ENCODE data around the gene C14orf180. TPM values are rescaled to one million over a fixed set of nuclear protein-coding genes. Genes with fewer than 3 reads are reported as not detected.

C14orf180 gene
- total RNA-seq, 3 donors from 2014 or later (not counting 1 experiment from before 2014, with no cell fraction given), result not detected

DNA sequence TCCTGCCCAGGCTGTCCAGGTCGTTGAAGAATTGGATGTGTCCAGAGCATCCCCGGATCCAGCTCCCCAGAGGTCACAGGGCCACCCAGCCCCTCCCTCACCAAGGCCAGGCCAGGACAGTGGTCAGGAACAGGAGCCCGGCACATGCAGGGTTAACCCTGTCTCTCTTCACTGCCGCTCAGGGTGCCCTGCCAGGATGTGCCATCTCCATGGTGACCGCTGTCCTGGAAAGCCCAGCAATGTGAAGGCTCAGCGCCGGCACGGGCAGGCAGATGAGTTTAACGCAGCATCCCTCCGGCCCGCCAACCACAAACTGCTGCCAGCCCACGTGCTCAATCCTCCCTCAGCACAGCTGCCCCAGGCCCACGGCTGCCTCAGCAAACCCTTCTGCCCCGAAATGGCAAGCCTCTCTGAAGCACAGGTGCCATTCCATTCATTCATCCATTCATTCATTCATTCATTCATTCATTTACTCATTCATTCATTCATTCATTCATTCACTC, 20.6 kb downstream of the C14orf180 start:
- no peak overlapping the region for H3K4me3 Mint-ChIP-seq
- no peak overlapping the region for H3K27ac Mint-ChIP-seq
- H3K4me1 Mint-ChIP-seq, result peaks cover 0 to 18% of the 10 kb centered on the region in 2 donors
- Histone ChIP-seq H3K36me3 (ENCODE audit: control insufficient read depth, insufficient read depth, low read length) (no peaks in the 10 kb centered on the region), H3K27ac (ENCODE audit: low read length) (no peak overlapping the region), H3K27me3 (ENCODE audit: control insufficient read depth, insufficient read depth, low read length) (peaks cover 3% of the 10 kb centered on the region), H3K4me1 (ENCODE audit: control insufficient read depth, insufficient read depth, low read length) (no peaks in the 10 kb centered on the region), H3K9me3 (ENCODE audit: control insufficient read depth, insufficient read depth, low read length) (no peaks in the 10 kb centered on the region), H3K4me3 (ENCODE audit: low read length) (no peak overlapping the region)
- intact Hi-C loops (cut with micrococcal nuclease), result no loop called here
- 26% methylated on average over 14 of the region's 14 CpGs for WGBS (ENCODE audit: insufficient coverage)
- ATAC-seq (no peak), DNase-seq (no peak)
- H3K27me3 Mint-ChIP-seq (ENCODE audit: low read depth in 2 of 2), result peaks cover 17 to 34% of the 10 kb centered on the region in 2 donors
- TF ChIP-seq, protein P1, sequence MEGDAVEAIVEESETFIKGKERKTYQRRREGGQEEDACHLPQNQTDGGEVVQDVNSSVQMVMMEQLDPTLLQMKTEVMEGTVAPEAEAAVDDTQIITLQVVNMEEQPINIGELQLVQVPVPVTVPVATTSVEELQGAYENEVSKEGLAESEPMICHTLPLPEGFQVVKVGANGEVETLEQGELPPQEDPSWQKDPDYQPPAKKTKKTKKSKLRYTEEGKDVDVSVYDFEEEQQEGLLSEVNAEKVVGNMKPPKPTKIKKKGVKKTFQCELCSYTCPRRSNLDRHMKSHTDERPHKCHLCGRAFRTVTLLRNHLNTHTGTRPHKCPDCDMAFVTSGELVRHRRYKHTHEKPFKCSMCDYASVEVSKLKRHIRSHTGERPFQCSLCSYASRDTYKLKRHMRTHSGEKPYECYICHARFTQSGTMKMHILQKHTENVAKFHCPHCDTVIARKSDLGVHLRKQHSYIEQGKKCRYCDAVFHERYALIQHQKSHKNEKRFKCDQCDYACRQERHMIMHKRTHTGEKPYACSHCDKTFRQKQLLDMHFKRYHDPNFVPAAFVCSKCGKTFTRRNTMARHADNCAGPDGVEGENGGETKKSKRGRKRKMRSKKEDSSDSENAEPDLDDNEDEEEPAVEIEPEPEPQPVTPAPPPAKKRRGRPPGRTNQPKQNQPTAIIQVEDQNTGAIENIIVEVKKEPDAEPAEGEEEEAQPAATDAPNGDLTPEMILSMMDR (IDR thresholded peaks at IDR 0.05), result no peak
- no peaks in the 10 kb centered on the region for H3K36me3 Mint-ChIP-seq
- no peaks in the 10 kb centered on the region for H3K9me3 Mint-ChIP-seq

DNA sequence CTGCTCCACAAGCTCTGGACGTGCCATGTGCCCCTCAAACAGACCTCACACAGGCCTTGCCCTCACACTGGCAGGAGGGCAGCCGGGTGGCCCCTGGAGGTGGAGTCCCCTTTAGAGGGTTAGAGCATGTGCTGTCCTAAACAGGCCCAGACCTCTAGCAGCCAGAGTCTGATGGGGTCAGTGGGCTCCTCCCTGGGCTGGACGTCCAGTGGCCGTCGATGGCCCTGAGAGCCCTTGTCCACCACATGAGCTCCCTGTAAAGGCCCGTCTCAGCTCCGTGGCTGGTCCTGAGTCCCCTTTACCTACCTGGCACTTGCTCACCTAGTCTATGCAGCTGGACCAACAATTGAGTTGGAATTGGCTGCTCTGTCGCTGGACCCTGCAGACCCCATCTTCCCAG, 21.2 kb downstream of the C14orf180 start:
- WGBS (ENCODE audit: insufficient coverage), result 80% methylated on average over 8 of the region's 8 CpGs
- Histone ChIP-seq H3K27me3 (ENCODE audit: control insufficient read depth, insufficient read depth, low read length) (peaks cover 6% of the 10 kb centered on the region), H3K36me3 (ENCODE audit: control insufficient read depth, insufficient read depth, low read length) (no peaks in the 10 kb centered on the region), H3K4me1 (ENCODE audit: control insufficient read depth, insufficient read depth, low read length) (no peaks in the 10 kb centered on the region), H3K4me3 (ENCODE audit: low read length) (no peak overlapping the region), H3K27ac (ENCODE audit: low read length) (no peak overlapping the region), H3K9me3 (ENCODE audit: control insufficient read depth, insufficient read depth, low read length) (no peaks in the 10 kb centered on the region)
- TF ChIP-seq, protein P1 (IDR thresholded peaks at IDR 0.05), result no peak
- Mint-ChIP-seq H3K4me3 (no peak overlapping the region), H3K36me3 (no peaks in the 10 kb centered on the region), H3K9me3 (no peaks in the 10 kb centered on the region), H3K27me3 (ENCODE audit: low read depth in 2 of 2) (peaks cover 21 to 40% of the 10 kb centered on the region in 2 donors), H3K27ac (no peak overlapping the region), H3K4me1 (peaks cover 0 to 18% of the 10 kb centered on the region in 2 donors)
- intact Hi-C loops (cut with micrococcal nuclease), result no loop called here
- DNase-seq, result no peak
- ATAC-seq, result no peak

DNA sequence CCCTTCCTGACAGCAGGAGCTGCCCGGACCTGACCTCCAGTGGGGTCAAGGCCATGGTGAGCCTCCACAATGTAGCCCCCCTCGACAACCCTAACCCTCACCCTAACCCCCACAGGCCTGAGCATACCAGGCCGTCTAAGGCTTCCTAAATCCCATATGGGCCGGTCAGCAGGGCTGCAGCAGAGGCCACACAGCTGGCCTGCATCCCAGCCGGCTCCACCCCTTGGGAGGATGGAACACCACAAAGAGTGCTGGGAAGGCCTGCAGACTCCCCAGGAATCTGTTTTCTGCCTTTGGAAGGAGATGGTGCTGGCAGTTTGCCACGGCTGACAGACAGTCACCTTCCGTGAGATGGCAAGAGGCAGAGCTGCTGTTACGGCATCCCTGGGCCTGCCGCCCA, 22.2 kb downstream of the C14orf180 start:
- Histone ChIP-seq H3K36me3 (ENCODE audit: control insufficient read depth, insufficient read depth, low read length) (no peaks in the 10 kb centered on the region), H3K4me3 (ENCODE audit: low read length) (no peak overlapping the region), H3K4me1 (ENCODE audit: control insufficient read depth, insufficient read depth, low read length) (no peaks in the 10 kb centered on the region), H3K9me3 (ENCODE audit: control insufficient read depth, insufficient read depth, low read length) (no peaks in the 10 kb centered on the region), H3K27ac (ENCODE audit: low read length) (no peak overlapping the region), H3K27me3 (ENCODE audit: control insufficient read depth, insufficient read depth, low read length) (peaks cover 7% of the 10 kb centered on the region)
- Mint-ChIP-seq H3K9me3 (no peaks in the 10 kb centered on the region), H3K36me3 (no peaks in the 10 kb centered on the region), H3K27me3 (ENCODE audit: low read depth in 2 of 2) (peaks cover 28 to 47% of the 10 kb centered on the region in 2 donors), H3K4me1 (peaks cover 0 to 18% of the 10 kb centered on the region in 2 donors), H3K4me3 (no peak overlapping the region), H3K27ac (no peak overlapping the region)
- no peak for DNase-seq
- TF ChIP-seq, protein P1 (IDR thresholded peaks at IDR 0.05), result no peak
- intact Hi-C loops (cut with micrococcal nuclease), result no loop called here
- ATAC-seq, result no peak
- 72% methylated on average over 9 of the region's 9 CpGs for WGBS (ENCODE audit: insufficient coverage)

DNA sequence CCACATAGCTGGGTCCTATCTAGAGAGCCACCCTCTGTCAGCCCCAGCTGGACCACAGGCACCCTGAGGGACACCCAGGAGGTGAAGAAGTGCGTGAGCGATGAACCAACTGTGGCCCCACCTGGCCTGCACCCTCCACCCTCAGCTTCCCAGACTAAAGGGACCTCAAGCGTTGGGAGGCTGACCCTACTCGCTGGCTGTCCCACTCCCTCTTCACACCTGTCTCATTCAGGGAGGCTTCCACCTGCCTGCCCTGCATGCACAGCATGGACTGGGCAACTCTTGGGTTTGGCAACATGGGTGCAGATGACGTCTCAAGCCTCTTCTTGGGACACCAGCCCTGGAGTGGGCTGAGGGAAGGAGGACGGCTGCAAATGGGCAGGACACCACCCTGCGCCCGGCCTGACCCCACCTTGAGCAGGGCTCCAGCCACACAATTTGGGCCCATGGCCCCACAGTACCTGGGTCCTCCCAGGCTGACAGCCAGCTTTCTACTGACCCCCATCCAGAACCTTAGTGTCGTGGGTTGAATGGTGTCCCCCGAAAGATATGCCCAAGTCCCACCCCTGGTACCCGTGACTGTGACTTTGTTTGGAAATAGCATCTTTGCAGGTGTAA, 22.9 kb downstream of the C14orf180 start:
- intact Hi-C loops (cut with micrococcal nuclease), result no loop called here
- no peak overlapping the region for H3K27ac Mint-ChIP-seq
- WGBS (ENCODE audit: insufficient coverage), result 80% methylated on average over 11 of the region's 11 CpGs

More for the DNA sequence above, 22.9 kb downstream of the C14orf180 start:
- ATAC-seq, result no peak
- H3K27ac ChIP-seq (ENCODE audit: low read length), result no peak overlapping the region
- no peak for DNase-seq
- H3K4me1 ChIP-seq (ENCODE audit: control insufficient read depth, insufficient read depth, low read length), result no peaks in the 10 kb centered on the region
- H3K9me3 Mint-ChIP-seq, result no peaks in the 10 kb centered on the region
- H3K9me3 ChIP-seq (ENCODE audit: control insufficient read depth, insufficient read depth, low read length), result no peaks in the 10 kb centered on the region
- H3K27me3 ChIP-seq (ENCODE audit: control insufficient read depth, insufficient read depth, low read length), result peaks cover 7% of the 10 kb centered on the region
- no peak overlapping the region for H3K4me3 ChIP-seq (ENCODE audit: low read length)
- H3K4me1 Mint-ChIP-seq, result peaks cover 0 to 18% of the 10 kb centered on the region in 2 donors
- H3K27me3 Mint-ChIP-seq (ENCODE audit: low read depth in 2 of 2), result peaks cover 33 to 53% of the 10 kb centered on the region in 2 donors
- TF ChIP-seq, protein P1 (IDR thresholded peaks at IDR 0.05), result no peak
- H3K36me3 ChIP-seq (ENCODE audit: control insufficient read depth, insufficient read depth, low read length), result no peaks in the 10 kb centered on the region
- no peak overlapping the region for H3K4me3 Mint-ChIP-seq
- H3K36me3 Mint-ChIP-seq, result no peaks in the 10 kb centered on the region
